Activated CD4-positive, alpha-beta T cell treated with anti-CD3 and anti-CD28 coated beads, Interleukin-2, amount 50 U/mL, for 4 hours (primary cell): ENCODE data around the gene ITM2B.

Experiments
- DNase-seq, 2 experiments: peaks; one replicate each; pipeline ENCODE4 v3.0.0-alpha.2; 2020

Gene ITM2B

GRCh38 chr13:48264058-48264457 is 31.1 kb downstream of the ITM2B start:
- DNase-seq: no peak

DNA sequence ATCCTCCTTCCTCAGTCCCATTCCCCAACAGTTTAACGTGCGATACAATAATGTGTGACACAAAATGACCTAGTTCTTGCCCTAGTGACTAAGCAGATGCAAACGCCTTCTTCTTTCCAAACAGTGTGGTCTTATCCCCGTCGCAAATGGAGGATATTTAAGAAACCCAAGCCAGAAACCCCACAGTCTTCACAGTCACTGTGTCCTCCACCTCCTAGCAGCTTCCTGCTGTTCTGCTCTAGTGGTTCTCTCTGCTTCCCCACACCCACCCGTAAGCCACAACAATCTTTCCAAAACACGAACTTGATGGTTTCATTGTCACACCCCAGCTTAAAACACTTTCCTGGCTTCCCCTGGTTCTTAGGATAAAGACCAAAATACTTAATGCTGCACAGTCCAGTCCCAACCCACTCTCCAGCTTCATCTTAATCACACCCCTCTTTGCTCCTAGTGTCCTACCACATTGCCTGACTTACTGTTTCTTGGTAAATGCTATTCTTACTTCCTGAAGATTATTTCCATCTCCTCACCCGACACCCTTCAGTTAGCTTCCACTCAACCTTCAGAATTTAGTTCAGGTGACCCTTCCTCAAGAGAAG is 32.3 kb downstream of the ITM2B start:
- peak in 1 of 2 experiments; percentile 13 for DNase-seq

- no peak for DNase-seq
These were observed 33.1 kb downstream of the ITM2B start for GRCh38 chr13:48266150-48266549.

GRCh38 chr13:48266701-48267639 is 34.0 kb downstream of the ITM2B start:
- no peak for DNase-seq

- DNase-seq: no peak
These were observed 35.0 kb downstream of the ITM2B start for GRCh38 chr13:48268019-48268418.

- no peak for DNase-seq
These were observed 40.3 kb downstream of the ITM2B start for GRCh38 chr13:48273346-48273745.

DNA sequence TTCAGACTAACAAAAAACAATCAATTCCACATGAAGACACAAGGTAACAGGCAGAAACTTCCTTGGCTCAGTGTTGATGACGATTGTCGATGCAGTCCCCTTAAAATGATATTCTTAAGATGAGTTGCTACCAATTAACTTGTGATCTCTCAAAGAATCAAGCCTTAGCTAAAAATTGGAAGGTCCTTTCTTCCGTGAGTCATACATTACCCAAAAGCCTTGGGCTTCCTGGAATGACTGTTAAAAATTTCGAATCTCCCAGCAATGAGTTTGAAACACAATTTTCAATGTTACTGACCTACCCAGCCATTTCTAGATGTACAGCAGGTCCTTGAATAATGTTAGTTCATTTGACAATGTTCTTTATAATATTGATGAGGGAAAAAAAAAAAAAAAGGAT is 42.5 kb downstream of the ITM2B start:
- no peak for DNase-seq

DNA sequence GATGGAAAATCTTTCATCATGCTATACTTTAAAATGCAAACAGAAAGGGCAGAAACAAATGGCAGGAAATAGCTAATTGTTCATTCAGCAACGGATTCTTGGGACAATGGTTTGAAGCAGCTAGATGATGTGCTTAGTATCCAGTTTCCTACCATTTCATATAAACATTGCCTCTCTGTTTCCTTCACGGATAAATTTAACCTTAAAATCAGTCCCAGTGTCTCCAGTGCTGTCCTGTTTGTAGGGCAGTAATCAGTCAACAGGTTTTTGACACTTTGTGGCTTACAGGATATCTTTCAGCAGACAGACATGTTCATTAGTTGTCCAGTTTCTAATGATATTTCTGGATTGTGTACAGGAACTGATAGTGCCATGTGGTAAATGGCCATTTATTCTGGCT is 45.8 kb downstream of the ITM2B start:
- no peak for DNase-seq

GRCh38 chr13:48281556-48281955 is 48.5 kb downstream of the ITM2B start:
- no peak for DNase-seq

- DNase-seq: no peak
These were observed 58.7 kb downstream of the ITM2B start for GRCh38 chr13:48291730-48292129.

GRCh38 chr13:48292650-48293049 is 59.6 kb downstream of the ITM2B start:
- DNase-seq: no peak

DNA sequence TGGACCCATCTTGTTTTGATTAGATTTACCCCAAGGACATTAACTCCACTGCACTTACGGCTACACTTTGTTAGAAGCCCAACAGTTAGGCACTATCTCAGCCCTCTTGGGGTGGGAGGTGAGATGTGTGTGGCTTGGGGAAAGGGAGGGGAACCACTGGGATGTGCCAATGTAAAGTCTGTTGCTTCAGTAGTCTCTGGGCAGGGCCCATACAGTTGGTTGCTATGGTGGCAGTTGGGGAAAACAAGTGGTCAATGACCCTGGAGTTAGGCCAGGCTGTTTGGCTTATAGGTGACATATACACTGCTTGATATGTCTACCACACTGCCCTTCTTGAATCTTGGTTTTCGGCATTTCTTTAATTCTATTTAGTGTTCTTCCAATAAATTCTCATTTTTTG is 61.6 kb downstream of the ITM2B start:
- no peak for DNase-seq

GRCh38 chr13:48295271-48295670 is 62.3 kb downstream of the ITM2B start:
- no peak for DNase-seq

GRCh38 chr13:48296528-48296927 is 63.5 kb downstream of the ITM2B start:
- no peak for DNase-seq

DNA sequence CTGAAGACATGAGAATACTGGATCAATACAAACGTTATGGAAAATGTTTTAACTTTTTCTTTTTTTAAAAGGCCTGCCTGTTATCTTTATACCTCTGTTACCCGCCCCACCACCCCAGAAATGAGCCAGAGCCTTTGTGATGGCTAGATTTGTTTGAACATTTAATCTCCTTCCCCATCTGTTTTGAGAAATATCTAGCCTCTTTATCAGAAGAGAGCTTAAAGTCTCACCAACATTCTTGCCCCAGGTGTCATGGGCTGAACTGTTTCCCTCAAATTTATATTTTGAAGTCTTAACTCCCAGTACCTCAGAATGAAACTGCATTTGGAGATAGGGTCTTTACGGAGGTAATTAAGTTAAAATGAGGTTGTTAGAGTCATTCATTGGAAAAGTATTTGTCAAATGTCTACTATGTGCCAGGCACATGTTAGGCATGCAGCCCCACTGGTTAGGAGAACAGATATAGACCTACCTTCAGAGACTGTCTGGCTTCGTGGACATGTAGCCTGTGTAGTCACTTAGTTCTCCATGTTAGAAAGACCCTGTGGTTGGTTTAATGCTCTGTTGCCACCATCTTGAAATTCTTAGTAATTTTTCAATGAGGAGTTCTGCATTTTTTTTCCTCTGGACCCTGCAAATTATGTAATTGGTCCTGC is 64.3 kb downstream of the ITM2B start:
- no peak for DNase-seq

DNA sequence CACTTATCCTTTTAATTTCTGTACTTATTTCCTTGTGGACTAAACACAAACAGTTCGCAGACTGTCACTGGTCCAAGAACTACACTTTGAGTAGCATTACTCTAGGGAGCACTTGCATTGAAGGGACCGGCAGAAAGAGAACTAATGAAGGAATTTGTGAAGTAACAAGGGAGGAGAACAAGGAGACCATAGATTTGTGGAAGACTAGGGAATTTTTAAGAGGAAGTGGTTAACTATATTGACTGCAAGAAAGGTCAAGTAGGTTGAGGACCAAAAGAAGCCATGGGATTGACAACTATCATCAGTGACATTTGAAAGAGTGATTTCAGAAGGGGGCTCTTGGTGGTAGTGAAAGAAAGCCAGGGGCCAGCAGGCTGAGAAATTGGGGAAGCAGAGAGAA is 66.6 kb downstream of the ITM2B start:
- no peak for DNase-seq

- no peak for DNase-seq
These were observed 69.9 kb downstream of the ITM2B start for GRCh38 chr13:48302871-48303358.

DNA sequence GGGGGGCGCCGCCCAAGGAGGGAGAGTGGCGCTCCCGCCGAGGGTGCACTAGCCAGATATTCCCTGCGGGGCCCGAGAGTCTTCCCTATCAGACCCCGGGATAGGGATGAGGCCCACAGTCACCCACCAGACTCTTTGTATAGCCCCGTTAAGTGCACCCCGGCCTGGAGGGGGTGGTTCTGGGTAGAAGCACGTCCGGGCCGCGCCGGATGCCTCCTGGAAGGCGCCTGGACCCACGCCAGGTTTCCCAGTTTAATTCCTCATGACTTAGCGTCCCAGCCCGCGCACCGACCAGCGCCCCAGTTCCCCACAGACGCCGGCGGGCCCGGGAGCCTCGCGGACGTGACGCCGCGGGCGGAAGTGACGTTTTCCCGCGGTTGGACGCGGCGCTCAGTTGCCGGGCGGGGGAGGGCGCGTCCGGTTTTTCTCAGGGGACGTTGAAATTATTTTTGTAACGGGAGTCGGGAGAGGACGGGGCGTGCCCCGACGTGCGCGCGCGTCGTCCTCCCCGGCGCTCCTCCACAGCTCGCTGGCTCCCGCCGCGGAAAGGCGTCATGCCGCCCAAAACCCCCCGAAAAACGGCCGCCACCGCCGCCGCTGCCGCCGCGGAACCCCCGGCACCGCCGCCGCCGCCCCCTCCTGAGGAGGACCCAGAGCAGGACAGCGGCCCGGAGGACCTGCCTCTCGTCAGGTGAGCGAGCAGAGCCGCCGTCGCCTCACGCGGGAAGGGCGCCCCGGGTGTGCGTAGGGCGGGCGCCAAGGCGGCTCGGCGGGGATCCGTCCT is 70.5 kb downstream of the ITM2B start, which contains the start of gene RB1:
RB1 (plus strand) TSS at position 393 of the 784 bp plus-strand sequence; CDS start at position 555, 162 bp downstream.
- DNase-seq: peak; percentile 81 to 84

DNA sequence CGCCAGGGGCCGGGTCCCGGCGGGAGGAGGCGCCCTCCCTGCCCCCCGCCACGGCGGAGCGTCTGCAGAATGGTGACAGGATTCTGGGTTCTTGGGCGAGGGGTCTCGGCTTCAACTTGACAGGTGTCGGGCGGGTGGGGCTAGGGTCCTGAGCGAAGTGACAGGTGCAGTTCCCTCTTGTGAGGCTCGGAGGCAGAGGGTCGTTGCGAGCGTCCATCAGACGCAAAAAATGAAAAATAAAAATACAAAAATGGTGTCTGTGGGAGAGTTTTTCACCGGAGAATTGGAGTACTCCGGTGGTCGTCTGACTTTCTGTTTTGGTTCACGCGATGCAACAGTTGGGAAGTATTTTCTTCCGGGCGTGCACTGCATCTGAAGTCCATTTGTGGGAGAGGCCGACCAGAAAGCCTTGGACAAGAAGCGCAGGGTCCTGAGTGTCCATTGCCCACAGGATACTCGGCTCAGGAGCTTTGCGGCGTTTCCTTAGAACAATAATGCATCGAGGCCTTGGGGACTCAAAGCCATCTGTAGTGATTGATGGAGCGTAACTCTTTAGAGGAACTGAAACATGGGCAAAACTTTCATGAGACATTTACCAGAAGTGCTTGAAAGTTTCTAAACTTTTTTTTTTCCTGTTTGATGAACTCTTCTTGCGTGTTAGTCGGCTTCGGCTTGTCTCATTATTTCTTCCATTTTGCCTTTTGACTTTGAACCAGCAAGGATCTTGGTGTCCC is 71.3 kb downstream of the ITM2B start:
- no peak for DNase-seq

DNA sequence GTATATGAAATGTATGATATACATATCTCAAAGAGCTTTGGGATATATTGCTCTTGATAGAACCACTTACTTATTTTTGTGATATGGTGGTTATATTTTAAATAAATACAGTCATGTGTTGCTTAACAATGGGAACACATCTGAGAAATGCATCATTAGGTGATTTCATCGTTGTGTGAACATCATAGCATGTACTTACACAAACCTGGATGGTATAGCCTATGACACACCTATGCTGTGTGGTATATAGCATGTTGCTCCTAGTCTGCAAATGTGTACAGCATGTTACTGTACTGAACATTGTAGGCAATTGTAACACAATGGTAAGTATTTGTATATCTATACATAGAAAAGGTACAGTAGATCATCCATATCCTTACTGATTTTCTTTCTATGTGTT is 78.2 kb downstream of the ITM2B start:
- no peak for DNase-seq

DNA sequence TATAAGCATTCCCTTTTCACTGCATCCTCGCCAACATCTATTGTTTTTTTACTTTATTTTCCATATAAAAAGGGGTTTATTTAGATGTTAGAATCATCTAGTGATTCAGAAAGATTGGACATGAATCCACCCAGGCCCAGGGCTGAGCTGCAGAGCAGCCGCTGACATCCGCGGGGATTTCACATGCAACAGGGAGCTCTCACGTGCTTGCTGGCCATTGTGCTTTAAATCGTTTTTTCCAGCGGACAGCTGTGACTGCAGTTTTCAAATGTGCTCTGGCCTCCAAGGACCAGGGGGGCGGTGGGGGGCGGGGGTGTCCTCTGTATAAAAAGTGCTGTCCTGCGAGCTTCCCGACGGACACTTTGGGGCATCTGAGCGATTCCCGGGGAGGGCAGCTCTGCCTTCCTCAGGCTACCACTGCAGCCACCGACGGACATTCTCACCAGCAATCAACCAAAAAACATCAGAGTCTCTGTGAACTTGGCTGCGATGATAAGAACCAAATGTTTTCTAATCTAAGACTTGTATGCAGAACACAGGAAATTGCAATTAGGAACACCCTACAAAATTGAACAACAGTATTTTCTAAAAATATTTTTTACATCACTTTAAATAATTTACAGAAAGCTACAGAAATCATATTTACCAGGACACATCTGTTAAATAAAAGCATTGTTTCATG is 83.1 kb downstream of the ITM2B start:
- no peak for DNase-seq
